CD14-positive monocyte (primary cell): ENCODE data around the gene KCTD20. TPM values are rescaled to one million over a fixed set of nuclear protein-coding genes. Genes with fewer than 3 reads are reported as not detected.

Experiments
- DNase-seq, 3 donors: peaks; one replicate each; pipeline ENCODE4 v3.0.0-alpha.2; 2011 to 2022
- H2AFZ ChIP-seq: 2 replicates; pipeline ENCODE4 v1.6.0; 2012; ENCODE audit warnings: mild to moderate bottlenecking, low read depth, low read length, inconsistent platforms; ENCODE audit not compliant: insufficient read depth, poor library complexity, severe bottlenecking
- H3K27ac ChIP-seq, 2 donors: 1 replicate in 1 of 2; 2 replicates in 1 of 2; pipeline ENCODE4 v1.5.1; 2012 to 2013; ENCODE audit warnings: low read length in 2 of 2, control low read depth in 1 of 2, inconsistent platforms in 1 of 2, low read depth in 1 of 2, mild to moderate bottlenecking in 1 of 2
- H3K27me3 ChIP-seq, 2 donors: one replicate each; pipeline versions ENCODE4 v1.6.0 to v1.6.1; 2011 to 2013; ENCODE audit warnings: low read length in 2 of 2; ENCODE audit not compliant: control insufficient read depth in 2 of 2, insufficient read depth in 2 of 2
- H3K36me3 ChIP-seq, 2 donors: replicated peaks in 1 of 2; 1 replicate in 1 of 2; 2 replicates in 1 of 2; pipeline versions ENCODE4 v1.5.1 to v1.6.1; 2012 to 2013; ENCODE audit warnings: low read length in 2 of 2, control low read depth in 1 of 2, inconsistent platforms in 1 of 2, mild to moderate bottlenecking in 1 of 2; ENCODE audit not compliant: insufficient read depth in 2 of 2, control insufficient read depth in 1 of 2
- H3K4me1 ChIP-seq, 2 donors: 1 replicate in 1 of 2; 2 replicates in 1 of 2; pipeline versions ENCODE4 v1.5.1 to v1.6.1; 2012 to 2013; ENCODE audit warnings: low read length in 2 of 2, control low read depth in 1 of 2, inconsistent platforms in 1 of 2, mild to moderate bottlenecking in 1 of 2, moderate library complexity in 1 of 2; ENCODE audit not compliant: insufficient read depth in 2 of 2, control insufficient read depth in 1 of 2
- H3K4me2 ChIP-seq: replicated peaks from 2 replicates; pipeline ENCODE3; 2012; ENCODE audit warnings: low read length, moderate library complexity, mild to moderate bottlenecking; ENCODE audit not compliant: poor library complexity, severe bottlenecking; ENCODE audit errors: extremely low read depth
- H3K4me3 ChIP-seq, 3 experiments: fragments of 200-600 bp in 1 of 3; sonication (generic) in 1 of 3; replicated peaks in 1 of 3; 1 replicate in 2 of 3; 2 replicates in 1 of 3; pipeline ENCODE4 v1.5.1; 2011 to 2013; ENCODE audit warnings: low read length in 3 of 3, mild to moderate bottlenecking in 3 of 3, control low read depth in 2 of 3, low read depth in 2 of 3, inconsistent platforms in 1 of 3, moderate library complexity in 1 of 3
- H3K79me2 ChIP-seq: 2 replicates; pipeline ENCODE4 v1.6.0; 2012; ENCODE audit warnings: mild to moderate bottlenecking, control low read depth, inconsistent platforms, low read length, moderate library complexity; ENCODE audit not compliant: insufficient read depth
- H3K9ac ChIP-seq: 2 replicates; pipeline ENCODE4 v1.6.0; 2017; ENCODE audit warnings: low read length, mild to moderate bottlenecking; ENCODE audit not compliant: insufficient read depth, poor library complexity, severe bottlenecking
- H3K9me3 ChIP-seq, 2 donors: replicated peaks in 1 of 2; 1 replicate in 1 of 2; 2 replicates in 1 of 2; pipeline versions ENCODE4 v1.5.1 to v1.6.1; 2012 to 2013; ENCODE audit warnings: low read length in 2 of 2, control low read depth in 1 of 2; ENCODE audit not compliant: control insufficient read depth in 1 of 2, insufficient read depth in 1 of 2
- H4K20me1 ChIP-seq: 2 replicates; pipeline ENCODE4 v1.6.0; 2012; ENCODE audit warnings: mild to moderate bottlenecking, low read length, control low read depth, moderate library complexity; ENCODE audit not compliant: insufficient read depth
- H3K27ac Mint-ChIP-seq, 7 donors: one replicate each; pipeline ENCODE4 v1.8.0; 2020; ENCODE audit warnings: mild to moderate bottlenecking in 7 of 7, mixed read lengths in 7 of 7, moderate library complexity in 6 of 7, inconsistent platforms in 2 of 7
- H3K27me3 Mint-ChIP-seq, 3 donors: one replicate each; pipeline ENCODE4 v1.8.0; 2021 to 2022; ENCODE audit warnings: low read depth in 3 of 3, mild to moderate bottlenecking in 3 of 3, mixed read lengths in 3 of 3, moderate library complexity in 3 of 3, inconsistent platforms in 1 of 3
- H3K36me3 Mint-ChIP-seq, 2 donors: one replicate each; pipeline ENCODE4 v1.8.0; 2020; ENCODE audit warnings: mixed read lengths in 2 of 2, inconsistent platforms in 1 of 2, mild to moderate bottlenecking in 1 of 2
- H3K4me1 Mint-ChIP-seq: one replicate; pipeline ENCODE4 v1.8.0; 2020; ENCODE audit warnings: mild to moderate bottlenecking, mixed read lengths
- H3K4me3 Mint-ChIP-seq, 2 donors: one replicate each; pipeline ENCODE4 v1.8.0; 2020; ENCODE audit warnings: mild to moderate bottlenecking in 2 of 2, mixed read lengths in 2 of 2, moderate library complexity in 1 of 2
- H3K9me3 Mint-ChIP-seq, 7 donors: one replicate each; pipeline ENCODE4 v1.8.0; 2020 to 2022; ENCODE audit warnings: mixed read lengths in 7 of 7, mild to moderate bottlenecking in 6 of 7, moderate library complexity in 6 of 7, inconsistent platforms in 2 of 7
- CTCF ChIP-seq: fragments of 200-600 bp; IDR thresholded peaks from one replicate; pipeline ENCODE4 v1.8.0; 2022; ENCODE audit warnings: antibody characterized with exemption, mild to moderate bottlenecking
- WGBS: methylation state at CpG from one replicate; pipeline ENCODE4 v1.1.5; 2013; ENCODE audit warnings: missing lambda C conversion rate; ENCODE audit not compliant: insufficient coverage; 5-methylcytosine and 5-hydroxymethylcytosine counted together
- intact Hi-C, 2 donors: fragments of 100-400 bp; cut with micrococcal nuclease; formaldehyde crosslinking; loops; one replicate each; pipeline versions ENCODE4 v1.15.0 to v1.15.1; 2023
- polyA plus RNA-seq, 3 donors: library from polyadenylated mRNA; depleted of rRNA in 1 of 3; unstranded in 2 of 3; stranded (reverse) in 1 of 3; fragments of 300-500 nt in 2 of 3; fragments of >200 nt in 1 of 3; fragmentation: Illumina TruSeq in 2 of 3; gene quantifications; 1 replicate in 2 of 3; 2 replicates in 1 of 3; pipeline ENCODE4 v1.2.3, GENCODE V29; 2012 to 2021
- small RNA-seq: library from RNA; depleted of rRNA; stranded (forward); fragments of <200 nt; gene quantifications from one replicate; pipeline ENCODE3, GENCODE V24; 2012; ENCODE audit warnings: low read depth; ENCODE audit not compliant: insufficient read length

KCTD20 gene
- polyA plus RNA-seq, 3 donors, result 23.7 to 79.7 (median 73.9) TPM

- Histone ChIP-seq H3K27ac (no peak overlapping the region), H3K9me3 (no peaks in the 10 kb centered on the region), H3K79me2 (peaks cover 100% of the 10 kb centered on the region), H3K4me1 (peaks cover 4 to 7% of the 10 kb centered on the region in 2 donors), H3K9ac (no peak overlapping the region), H3K27me3 (no peaks in the 10 kb centered on the region), H3K4me3 (no peak overlapping the region), H3K4me2 (no peak overlapping the region), H4K20me1 (peaks cover 100% of the 10 kb centered on the region), H3K36me3 (peaks cover 84 to 99% of the 10 kb centered on the region in 2 donors), H2AFZ (no peak overlapping the region)
- H3K27me3 Mint-ChIP-seq, result no peaks in the 10 kb centered on the region
- intact Hi-C loops, result no loop called here
- 60% methylated on average over 1 of the region's 3 CpGs for WGBS
- H3K27ac Mint-ChIP-seq, result peak overlapping the region in 2 of 7 donors; percentile 20 to 48
- DNase-seq, result no peak
- H3K4me1 Mint-ChIP-seq, result peaks cover 22% of the 10 kb centered on the region
- peaks cover 71 to 92% of the 10 kb centered on the region in 2 donors for H3K36me3 Mint-ChIP-seq
- H3K9me3 Mint-ChIP-seq, result no peaks in the 10 kb centered on the region
- TF ChIP-seq CTCF, result no peak
- H3K4me3 Mint-ChIP-seq, result no peak overlapping the region
These were observed 94.2 kb downstream of the KCTD20 start for GRCh38 chr6:36536873-36537547.

GRCh38 chr6:36539814-36540568 lies 97.2 kb downstream of the KCTD20 start:
- no peak overlapping the region for H2AFZ ChIP-seq
- no peak for DNase-seq
- H4K20me1 ChIP-seq, result peaks cover 88% of the 10 kb centered on the region
- H3K27me3 ChIP-seq, result no peaks in the 10 kb centered on the region
- H3K27ac Mint-ChIP-seq, result peak overlapping the region in 2 of 7 donors; percentile 22 to 23
- peaks cover 59 to 69% of the 10 kb centered on the region in 2 donors for H3K36me3 ChIP-seq
- peaks cover 100% of the 10 kb centered on the region for H3K79me2 ChIP-seq
- peaks cover 54 to 77% of the 10 kb centered on the region in 2 donors for H3K36me3 Mint-ChIP-seq
- H3K4me1 ChIP-seq, result peaks cover 21 to 36% of the 10 kb centered on the region in 2 donors
- H3K4me3 Mint-ChIP-seq, result no peak overlapping the region
- no peak overlapping the region for H3K27ac ChIP-seq
- no peak overlapping the region for H3K4me2 ChIP-seq
- H3K4me3 ChIP-seq, result no peak overlapping the region
- TF ChIP-seq CTCF, result no peak
- H3K4me1 Mint-ChIP-seq, result peaks cover 42% of the 10 kb centered on the region
- intact Hi-C loops, result loop anchor here (5.0 to 10.0 kb wide), 2 partner anchors 37 to 95 kb away; partner anchors contain the start of genes KCTD20 (in 1 of the 2) and PXT1 (in 1 of the 2)
- H3K9me3 Mint-ChIP-seq, result no peaks in the 10 kb centered on the region
- no peak overlapping the region for H3K9ac ChIP-seq
- H3K9me3 ChIP-seq, result no peaks in the 10 kb centered on the region
- WGBS, result 100% methylated on average over 1 of the region's 4 CpGs
- H3K27me3 Mint-ChIP-seq, result no peaks in the 10 kb centered on the region

Small RNA genes lying within 50 kb of the gene (small RNA-seq; reads per million reads assigned to genes)
- gene RN7SL502P, result not detected

Other genes with a start within 250 kb of the KCTD20 start
- 1 to 10 TPM; 1.1 to 9.2 (median 1.3) TPM for gene BRPF3, start 246.3 kb upstream of the KCTD20 start, polyA plus RNA-seq
- gene PNPLA1, start 172.9 kb upstream of the KCTD20 start, polyA plus RNA-seq, result 1 to 10 TPM; 3.5 to 3.9 (median 3.8) TPM
- not detected for gene BNIP5, start 106.1 kb upstream of the KCTD20 start, polyA plus RNA-seq
- 1 to 10 TPM in 2 of 3 donors, under 1 TPM in 1; 0.10 to 2.2 (median 1.5) TPM for gene ETV7, start 55.3 kb upstream of the KCTD20 start, polyA plus RNA-seq
- under 1 TPM; 0.13 to 0.31 (median 0.24) TPM for gene PXT1, start 146 bp upstream of the KCTD20 start, polyA plus RNA-seq
- gene STK38, start 104.5 kb downstream of the KCTD20 start, polyA plus RNA-seq, result 10 to 100 TPM; 57.1 to 95.7 (median 58.4) TPM
- 100 to 1,000 TPM; 293 to 341 (median 297) TPM for gene SRSF3, start 151.4 kb downstream of the KCTD20 start, polyA plus RNA-seq
- gene CDKN1A, start 235.7 kb downstream of the KCTD20 start, polyA plus RNA-seq, result 1,000 to 10,000 TPM in 1 of 3 donors, 100 to 1,000 TPM in 2; 117 to 1,223 (median 144) TPM